Suprapubic skin (tissue), 4 donors: Measurements from ENCODE around the gene MRO. TPM values are rescaled to one million over a fixed set of nuclear protein-coding genes. Genes with fewer than 3 reads are reported as not detected.

Source experiments
- DNase-seq, 2 donors: peaks; one replicate each; pipeline ENCODE4 v3.0.0-alpha.2; 2019; ENCODE audit warnings: low spot score in 2 of 2
- H3K27ac ChIP-seq: fragments of 200-600 bp; sonication (generic); one replicate; pipeline ENCODE4 v1.5.1; 2019
- H3K27me3 ChIP-seq: fragments of 200-600 bp; sonication (generic); one replicate; pipeline ENCODE4 v1.5.1; 2019
- H3K36me3 ChIP-seq: fragments of 200-600 bp; sonication (generic); one replicate; pipeline ENCODE4 v1.5.1; 2019
- H3K4me1 ChIP-seq: fragments of 200-600 bp; sonication (generic); one replicate; pipeline ENCODE4 v1.5.1; 2019
- H3K4me3 ChIP-seq: fragments of 200-600 bp; sonication (generic); one replicate; pipeline ENCODE4 v1.5.1; 2019; ENCODE audit warnings: mild to moderate bottlenecking
- H3K9me3 ChIP-seq: fragments of 200-600 bp; sonication (generic); one replicate; pipeline ENCODE4 v1.5.1; 2019
- EP300 ChIP-seq: sonication (generic); formaldehyde crosslinking; IDR thresholded peaks from one replicate; pipeline ENCODE4 v1.6.1; 2017; ENCODE audit warnings: antibody characterized with exemption
- POLR2A ChIP-seq, 2 donors: fragments of 450-650 bp; IDR thresholded peaks; one replicate each; pipeline ENCODE4 v1.6.1; 2017; ENCODE audit warnings: antibody characterized with exemption in 2 of 2, mild to moderate bottlenecking in 2 of 2, moderate library complexity in 2 of 2
- POLR2AphosphoS5 ChIP-seq, 3 donors: sonication (generic); formaldehyde crosslinking; IDR thresholded peaks; one replicate each; pipeline ENCODE4 v1.6.1; 2017; ENCODE audit warnings: antibody characterized with exemption in 3 of 3
- WGBS: methylation state at CpG from one replicate; pipeline ENCODE4 v1.1.5; 2018; 5-methylcytosine and 5-hydroxymethylcytosine counted together
- total RNA-seq, 4 donors: library from RNA; depleted of rRNA; stranded (reverse); fragments of >200 nt; gene quantifications; one replicate each; pipeline ENCODE4 v1.1.0, GENCODE V29; 2016
- TF ChIP-seq, protein P1 (sequence below), 2 donors: fragments of 200-600 bp in 1 of 2; fragments of 450-650 bp in 1 of 2; sonication (generic) in 1 of 2; IDR thresholded peaks; one replicate each; pipeline ENCODE4 v1.5.1; 2016 to 2019; ENCODE audit warnings: antibody characterized with exemption in 2 of 2, mild to moderate bottlenecking in 1 of 2, moderate library complexity in 1 of 2

Gene MRO
- total RNA-seq, 4 donors from 2014 or later: 0.26 to 0.59 TPM; not detected in 2

DNA sequence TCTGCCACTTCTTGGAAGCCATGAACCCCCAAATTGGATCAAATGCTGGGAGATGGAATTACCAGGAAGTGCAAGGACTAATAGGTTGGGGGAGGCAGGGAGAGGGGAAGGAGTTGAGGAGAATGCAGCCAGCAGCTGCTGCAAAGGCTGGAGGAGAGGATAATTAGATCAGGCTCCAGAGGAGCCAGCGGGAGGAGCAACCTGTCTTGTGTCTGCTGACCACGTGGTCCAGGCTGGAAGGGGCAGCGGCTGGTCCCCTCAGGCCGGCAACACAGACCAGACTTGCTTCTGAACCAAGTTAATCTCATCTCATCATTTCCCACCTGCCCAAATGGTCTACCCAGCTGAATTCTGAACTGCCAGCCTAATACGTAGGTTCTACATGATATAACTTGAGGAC is 68.3 kb downstream of the MRO start:
- no peak for TF ChIP-seq POLR2A (IDR thresholded peaks at IDR 0.05)
- TF ChIP-seq POLR2AphosphoS5 (IDR thresholded peaks at IDR 0.05): no peak
- TF ChIP-seq EP300: no peak
- TF ChIP-seq, protein P1, sequence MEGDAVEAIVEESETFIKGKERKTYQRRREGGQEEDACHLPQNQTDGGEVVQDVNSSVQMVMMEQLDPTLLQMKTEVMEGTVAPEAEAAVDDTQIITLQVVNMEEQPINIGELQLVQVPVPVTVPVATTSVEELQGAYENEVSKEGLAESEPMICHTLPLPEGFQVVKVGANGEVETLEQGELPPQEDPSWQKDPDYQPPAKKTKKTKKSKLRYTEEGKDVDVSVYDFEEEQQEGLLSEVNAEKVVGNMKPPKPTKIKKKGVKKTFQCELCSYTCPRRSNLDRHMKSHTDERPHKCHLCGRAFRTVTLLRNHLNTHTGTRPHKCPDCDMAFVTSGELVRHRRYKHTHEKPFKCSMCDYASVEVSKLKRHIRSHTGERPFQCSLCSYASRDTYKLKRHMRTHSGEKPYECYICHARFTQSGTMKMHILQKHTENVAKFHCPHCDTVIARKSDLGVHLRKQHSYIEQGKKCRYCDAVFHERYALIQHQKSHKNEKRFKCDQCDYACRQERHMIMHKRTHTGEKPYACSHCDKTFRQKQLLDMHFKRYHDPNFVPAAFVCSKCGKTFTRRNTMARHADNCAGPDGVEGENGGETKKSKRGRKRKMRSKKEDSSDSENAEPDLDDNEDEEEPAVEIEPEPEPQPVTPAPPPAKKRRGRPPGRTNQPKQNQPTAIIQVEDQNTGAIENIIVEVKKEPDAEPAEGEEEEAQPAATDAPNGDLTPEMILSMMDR (IDR thresholded peaks at IDR 0.05): no peak
- WGBS: 40% methylated on average over 5 of the region's 5 CpGs
- no peak for DNase-seq

DNA sequence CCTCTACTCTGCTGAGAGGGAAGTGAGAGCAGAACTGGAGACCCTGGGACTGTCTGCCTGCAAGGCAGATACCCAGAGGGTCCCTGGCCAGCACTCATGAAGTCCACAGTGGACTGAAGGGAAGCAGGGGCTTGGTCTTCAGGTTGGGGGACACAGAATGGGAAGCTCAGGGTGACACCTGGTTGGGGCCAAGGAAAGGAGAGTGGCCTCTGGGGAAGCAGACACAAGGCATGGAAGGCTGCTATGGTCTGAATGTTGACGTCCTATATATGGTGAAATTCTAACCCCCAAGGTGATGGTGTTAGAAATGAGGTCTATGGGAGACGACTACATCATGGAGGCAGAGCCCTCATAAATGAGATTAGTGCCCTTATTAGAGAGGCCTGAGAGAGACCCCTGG is 69.3 kb downstream of the MRO start:
- DNase-seq: no peak
- Histone ChIP-seq H3K4me3 (no peak overlapping the region), H3K9me3 (no peaks in the 10 kb centered on the region), H3K36me3 (no peaks in the 10 kb centered on the region), H3K27ac (no peak overlapping the region), H3K27me3 (peaks cover 7% of the 10 kb centered on the region), H3K4me1 (no peaks in the 10 kb centered on the region)
- 67% methylated on average over 2 of the region's 2 CpGs for WGBS
- TF ChIP-seq POLR2AphosphoS5 (IDR thresholded peaks at IDR 0.05): no peak
- TF ChIP-seq, protein P1 (IDR thresholded peaks at IDR 0.05): no peak
- TF ChIP-seq POLR2A (IDR thresholded peaks at IDR 0.05): no peak
- TF ChIP-seq EP300: no peak

More for the DNA sequence above, 68.3 kb downstream of the MRO start:
- Histone ChIP-seq H3K4me1 (no peaks in the 10 kb centered on the region), H3K36me3 (no peaks in the 10 kb centered on the region), H3K9me3 (no peaks in the 10 kb centered on the region), H3K27ac (no peak overlapping the region), H3K4me3 (no peak overlapping the region), H3K27me3 (peaks cover 7% of the 10 kb centered on the region)

DNA sequence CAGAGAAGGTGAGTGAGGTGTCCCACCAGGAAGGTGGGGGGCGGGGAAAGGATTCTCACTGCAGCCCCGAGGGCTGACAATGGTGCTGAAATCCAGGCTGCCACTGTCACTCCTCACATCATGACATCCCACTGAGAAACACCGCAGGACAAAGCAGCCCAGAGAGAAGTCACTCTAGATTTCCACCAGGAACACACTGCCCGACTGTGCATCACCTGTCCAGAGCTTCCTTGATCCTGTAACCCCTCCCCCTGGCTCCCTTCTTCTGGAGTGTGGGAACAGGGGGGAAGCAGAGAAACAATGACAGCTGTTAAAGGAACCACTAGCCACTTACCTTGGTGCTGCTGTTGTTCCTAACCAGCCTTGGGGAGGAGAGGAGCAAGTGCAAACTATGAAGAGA is 69.9 kb downstream of the MRO start:
- no peak for DNase-seq
- no peak for TF ChIP-seq EP300
- no peak for TF ChIP-seq POLR2A (IDR thresholded peaks at IDR 0.05)
- TF ChIP-seq POLR2AphosphoS5 (IDR thresholded peaks at IDR 0.05): no peak
- TF ChIP-seq, protein P1 (IDR thresholded peaks at IDR 0.05): no peak
- H3K27me3 ChIP-seq: peaks cover 7% of the 10 kb centered on the region
- no peak overlapping the region for H3K4me3 ChIP-seq
- H3K4me1 ChIP-seq: no peaks in the 10 kb centered on the region
- WGBS: 54% methylated on average over 4 of the region's 4 CpGs
- H3K27ac ChIP-seq: no peak overlapping the region
- no peaks in the 10 kb centered on the region for H3K9me3 ChIP-seq
- H3K36me3 ChIP-seq: no peaks in the 10 kb centered on the region

DNA sequence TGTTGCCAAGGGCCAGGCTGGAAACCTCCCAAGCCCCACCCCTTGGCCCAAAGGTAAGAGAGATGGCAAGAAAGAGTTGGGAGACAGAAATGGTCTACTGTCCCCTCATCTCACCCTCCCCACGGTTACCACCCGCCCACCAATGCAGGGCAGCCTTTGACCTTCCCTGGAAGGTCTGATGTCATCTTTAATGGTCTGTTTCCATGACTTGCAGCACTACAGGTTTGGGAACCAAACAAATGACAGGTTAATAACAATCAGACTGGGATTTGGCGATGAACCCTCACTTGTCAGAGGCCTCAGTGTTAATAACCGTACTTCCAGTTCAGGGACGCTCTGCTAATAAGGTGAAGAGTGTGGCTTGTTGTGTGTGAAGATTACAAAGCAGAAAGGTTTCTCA is 70.4 kb downstream of the MRO start:
- Histone ChIP-seq H3K27me3 (peaks cover 7% of the 10 kb centered on the region), H3K9me3 (no peaks in the 10 kb centered on the region), H3K4me1 (no peaks in the 10 kb centered on the region), H3K27ac (no peak overlapping the region), H3K36me3 (no peaks in the 10 kb centered on the region), H3K4me3 (no peak overlapping the region)
- DNase-seq: no peak
- TF ChIP-seq, protein P1 (IDR thresholded peaks at IDR 0.05): no peak
- TF ChIP-seq POLR2A (IDR thresholded peaks at IDR 0.05): no peak
- no peak for TF ChIP-seq POLR2AphosphoS5 (IDR thresholded peaks at IDR 0.05)
- no peak for TF ChIP-seq EP300
- WGBS: 81% methylated on average over 5 of the region's 5 CpGs

DNA sequence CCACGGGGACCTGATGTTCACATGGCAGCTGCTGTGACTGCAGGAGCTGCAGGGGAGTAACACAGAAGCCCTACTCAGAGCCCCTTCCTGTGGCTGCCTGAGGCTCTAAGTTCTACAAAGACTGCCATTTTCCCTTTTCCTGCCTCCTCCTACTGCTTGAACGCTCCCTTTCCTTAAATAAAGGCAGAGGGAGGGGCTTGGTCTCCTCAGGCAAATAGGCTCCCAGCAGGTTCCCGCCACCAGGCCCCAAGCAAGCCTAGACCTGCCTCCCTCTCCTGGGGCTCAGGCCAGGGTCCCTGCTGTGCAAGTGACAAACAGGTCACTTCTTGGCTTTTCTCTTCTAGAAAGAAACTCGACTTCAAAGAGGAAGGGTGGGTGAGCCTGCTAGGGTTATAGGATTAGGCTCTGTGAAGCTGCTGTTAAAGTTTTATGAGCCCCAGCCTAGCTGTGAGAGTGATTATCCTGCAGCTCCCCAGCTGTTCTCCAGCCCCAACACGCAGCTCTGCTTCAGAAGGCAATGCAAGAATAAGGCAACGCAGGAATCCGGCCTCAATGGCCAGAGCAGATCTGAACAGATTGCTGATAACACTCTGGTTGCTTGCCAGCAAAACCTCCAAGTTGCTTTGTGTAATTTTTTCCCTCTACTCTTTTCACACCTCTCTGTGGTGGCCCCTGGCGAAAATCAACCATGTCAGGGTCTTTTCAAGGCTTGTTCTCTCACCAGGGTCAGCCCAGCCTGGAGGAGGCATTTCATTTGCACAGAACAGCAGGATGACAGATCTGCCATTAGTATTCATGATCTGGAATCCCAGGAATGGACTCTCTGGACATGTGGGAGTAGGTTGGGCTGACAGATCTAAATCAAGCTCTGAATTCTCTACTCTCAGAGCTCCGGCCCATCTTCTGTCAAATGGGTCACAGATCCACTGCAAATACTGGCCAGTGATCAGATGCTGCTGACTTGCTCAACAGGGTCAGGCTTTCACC is 71.3 kb downstream of the MRO start:
- Histone ChIP-seq H3K4me1 (no peaks in the 10 kb centered on the region), H3K27me3 (peaks cover 7% of the 10 kb centered on the region), H3K36me3 (no peaks in the 10 kb centered on the region), H3K27ac (no peak overlapping the region), H3K9me3 (no peaks in the 10 kb centered on the region), H3K4me3 (no peak overlapping the region)
- DNase-seq: no peak
- no peak for TF ChIP-seq POLR2A (IDR thresholded peaks at IDR 0.05)
- TF ChIP-seq, protein P1 (IDR thresholded peaks at IDR 0.05): no peak
- no peak for TF ChIP-seq EP300
- TF ChIP-seq POLR2AphosphoS5 (IDR thresholded peaks at IDR 0.05): no peak
- WGBS: 47% methylated on average over 9 of the region's 9 CpGs
